ENCODE results near the gene SGPP2.

The SGPP2 gene

GRCh38 chr2:222465746-222466145 lies 41.4 kb downstream of the SGPP2 start:
- DNase-seq (ENCODE audit: low read depth), result no peak
- H3K4me3 ChIP-seq (replicated peaks; ENCODE audit: low read depth, low read length), result no peak overlapping the region
- TF ChIP-seq CTCF (IDR thresholded peaks at IDR 0.05; ENCODE audit: low read length, missing control alignments), result no peak

GRCh38 chr2:222468346-222468745 lies 44.0 kb downstream of the SGPP2 start:
- peak; percentile 16 for DNase-seq (ENCODE audit: low read depth)
- TF ChIP-seq CTCF (IDR thresholded peaks at IDR 0.05; ENCODE audit: low read length, missing control alignments), result no peak
- H3K4me3 ChIP-seq (replicated peaks; ENCODE audit: low read depth, low read length), result no peak overlapping the region

- no peak overlapping the region for H3K4me3 ChIP-seq (replicated peaks; ENCODE audit: low read depth, low read length)
- DNase-seq (ENCODE audit: low read depth), result no peak
- no peak for TF ChIP-seq CTCF (IDR thresholded peaks at IDR 0.05; ENCODE audit: low read length, missing control alignments)
Observed at GRCh38 chr2:222470802-222471468, 46.6 kb downstream of the SGPP2 start.

GRCh38 chr2:222477962-222478608 lies 53.7 kb downstream of the SGPP2 start:
- H3K4me3 ChIP-seq (replicated peaks; ENCODE audit: low read depth, low read length), result no peak overlapping the region
- no peak for TF ChIP-seq CTCF (IDR thresholded peaks at IDR 0.05; ENCODE audit: low read length, missing control alignments)
- no peak for DNase-seq (ENCODE audit: low read depth)

GRCh38 chr2:222479859-222480258 lies 55.5 kb downstream of the SGPP2 start:
- TF ChIP-seq CTCF (IDR thresholded peaks at IDR 0.05; ENCODE audit: low read length, missing control alignments), result no peak
- DNase-seq (ENCODE audit: low read depth), result no peak
- H3K4me3 ChIP-seq (replicated peaks; ENCODE audit: low read depth, low read length), result no peak overlapping the region

- no peak for TF ChIP-seq CTCF (IDR thresholded peaks at IDR 0.05; ENCODE audit: low read length, missing control alignments)
- DNase-seq (ENCODE audit: low read depth), result no peak
- H3K4me3 ChIP-seq (replicated peaks; ENCODE audit: low read depth, low read length), result no peak overlapping the region
Observed at GRCh38 chr2:222480497-222480896, 56.2 kb downstream of the SGPP2 start.

GRCh38 chr2:222481941-222482340 lies 57.6 kb downstream of the SGPP2 start:
- TF ChIP-seq CTCF (IDR thresholded peaks at IDR 0.05; ENCODE audit: low read length, missing control alignments), result no peak
- no peak for DNase-seq (ENCODE audit: low read depth)
- H3K4me3 ChIP-seq (replicated peaks; ENCODE audit: low read depth, low read length), result no peak overlapping the region

All from fibroblast of pulmonary artery (primary cell).